ENCODE data around the gene RNF135.
"Not testable (repeated sequence)": the region's sequence is repeated elsewhere in the genome, so short reads cannot be mapped to it uniquely, and the experiment has no call there.

The RNF135 gene

DNA sequence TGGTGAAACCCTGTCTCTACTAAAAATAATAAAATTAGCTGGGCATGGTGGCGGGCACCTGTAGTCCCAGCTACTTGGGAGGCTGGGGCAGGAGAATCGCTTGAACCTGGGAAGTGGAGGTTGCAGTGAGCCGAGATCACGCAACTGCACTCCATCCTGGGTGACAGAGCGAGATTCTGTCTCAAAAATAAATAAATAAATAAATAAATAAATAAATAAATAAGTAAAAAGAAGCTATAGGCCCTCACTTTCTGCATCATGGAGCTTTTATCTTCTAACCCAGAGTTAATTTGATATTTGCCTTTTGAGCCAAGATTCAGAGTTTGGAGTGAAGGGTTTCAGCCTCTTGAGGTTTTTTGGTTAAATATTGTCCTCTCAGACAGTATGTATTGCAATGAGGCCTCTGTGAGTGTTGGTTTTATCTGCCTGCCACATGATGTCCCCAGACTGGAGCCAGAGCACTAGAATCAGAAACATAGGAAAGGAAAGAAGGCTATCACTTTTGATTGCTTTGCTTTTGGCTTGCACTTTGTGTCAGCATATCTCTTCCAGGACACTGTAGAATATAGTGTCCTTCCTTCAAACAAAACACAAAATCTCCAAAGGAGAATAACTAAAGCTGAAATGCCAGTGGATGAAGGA, 32.5 kb downstream of the RNF135 start:
- no peak for DNase-seq (ENCODE audit: low read depth)

DNA sequence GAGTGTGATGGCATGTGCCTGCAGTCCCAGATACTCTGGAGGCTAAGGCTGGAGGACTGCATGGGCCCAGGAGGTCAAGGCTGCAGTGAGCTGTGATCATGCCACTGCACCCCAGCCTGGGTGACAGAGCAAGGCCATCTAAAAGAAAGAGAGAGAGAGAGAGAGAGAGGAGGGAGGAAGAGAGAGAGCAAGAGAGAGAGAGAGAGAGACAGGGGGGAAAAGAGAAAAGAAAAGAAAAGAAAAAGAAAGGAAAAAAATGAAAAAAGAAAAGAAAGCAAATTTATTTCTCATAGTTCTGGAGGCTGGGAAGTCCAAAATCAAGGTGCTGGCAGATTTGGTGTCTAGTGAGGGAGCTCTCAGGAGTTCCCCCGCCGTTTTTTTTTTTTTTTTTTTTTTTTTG, 33.3 kb downstream of the RNF135 start:
- no peak for DNase-seq (ENCODE audit: low read depth)

DNA sequence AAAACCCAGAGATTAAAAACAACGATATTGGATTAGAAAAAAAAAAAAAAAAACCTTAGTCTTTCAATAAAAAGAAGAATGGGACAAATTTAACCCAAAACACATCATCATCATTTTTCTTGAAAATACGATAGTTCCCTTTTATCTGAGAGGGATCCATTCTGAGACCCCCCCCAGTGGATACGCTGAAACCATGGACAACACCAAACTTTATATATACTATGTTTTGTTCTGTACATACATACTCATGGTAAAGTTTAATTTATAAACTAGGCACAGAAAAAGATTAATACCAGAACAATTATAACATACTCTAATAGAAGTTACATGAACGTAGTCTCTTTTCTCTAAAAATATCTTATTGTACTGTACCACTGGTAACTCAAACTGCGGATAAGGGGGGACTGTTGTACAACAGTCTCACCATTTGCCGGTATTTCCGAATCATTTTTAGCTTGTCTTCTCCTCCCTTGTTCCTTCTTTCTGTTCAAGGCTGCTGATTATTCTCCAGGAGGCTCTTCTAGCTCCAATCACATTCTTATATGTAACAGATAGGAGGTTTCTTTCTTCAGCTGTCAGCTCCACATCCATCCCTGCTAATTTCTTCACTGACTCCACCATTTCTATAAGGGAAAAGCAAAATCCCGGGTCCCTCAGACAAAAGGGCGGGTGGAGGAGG, 37.0 kb downstream of the RNF135 start:
- DNase-seq (ENCODE audit: low read depth), result no peak

DNA sequence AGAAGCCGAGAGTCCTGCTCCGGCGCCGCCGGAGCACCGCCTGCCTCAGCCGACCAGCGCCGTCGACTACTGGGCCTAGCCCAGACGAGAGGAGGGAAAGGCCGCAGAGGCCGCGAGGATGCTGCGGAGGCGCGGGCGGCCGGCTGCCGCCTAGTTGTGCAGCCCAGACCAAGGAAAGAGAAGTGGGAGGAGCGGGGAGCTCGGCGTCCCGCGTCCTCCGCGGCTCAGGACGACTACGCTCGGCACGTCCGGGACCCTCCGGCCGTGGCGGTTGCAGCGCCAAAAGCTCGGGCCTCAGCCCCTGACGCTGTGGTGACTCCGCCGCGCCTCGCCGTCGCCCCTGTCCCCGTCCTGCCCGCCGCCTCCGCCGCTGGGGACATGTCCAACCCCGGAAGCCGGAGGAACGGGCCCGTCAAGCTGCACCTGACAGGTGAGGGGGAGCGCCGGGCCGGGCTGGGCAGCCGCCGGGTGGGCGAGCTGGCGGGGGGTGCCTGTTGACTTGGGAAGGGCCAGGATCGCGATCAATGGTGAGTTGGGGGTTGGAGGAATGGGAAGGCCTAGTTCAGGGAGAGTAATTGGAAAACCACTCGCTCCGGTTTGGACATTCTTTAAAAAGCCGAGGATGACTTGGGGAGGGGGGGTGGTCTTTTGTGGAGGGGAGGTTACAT, 37.7 kb downstream of the RNF135 start:
- peak; percentile 6 for DNase-seq (ENCODE audit: low read depth)

DNA sequence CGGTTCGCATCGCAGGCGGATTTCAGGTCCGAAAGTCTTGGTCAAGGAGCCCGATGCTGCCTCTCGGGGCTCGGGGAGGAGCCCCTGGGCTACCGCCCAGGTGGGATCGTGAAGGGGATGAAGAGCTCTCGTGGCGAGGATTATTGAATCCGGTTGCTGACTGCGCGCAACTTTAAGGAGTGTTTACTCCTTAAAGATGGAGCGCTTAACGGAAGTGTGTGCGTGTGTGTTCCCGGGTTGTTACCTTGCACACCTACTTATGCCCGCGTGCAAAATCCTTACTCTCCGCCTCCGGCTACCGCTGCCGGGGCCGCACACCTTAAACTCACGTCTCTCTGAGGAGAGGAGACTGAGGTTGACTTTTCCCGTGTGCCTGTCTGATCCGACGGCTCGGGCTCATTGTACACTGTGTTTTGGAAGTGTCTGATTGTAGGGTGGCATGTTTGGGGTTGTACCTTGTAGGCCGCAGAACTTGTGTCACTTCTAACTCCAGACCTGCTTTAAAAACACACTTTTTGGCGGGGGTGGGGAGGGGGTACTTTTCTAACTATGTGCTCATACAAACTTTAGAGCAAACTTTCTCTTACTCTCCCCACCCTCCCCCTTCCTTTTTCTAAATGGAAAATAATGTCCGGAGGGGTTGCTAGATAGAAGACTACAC, 38.3 kb downstream of the RNF135 start:
- DNase-seq (ENCODE audit: low read depth), result not testable (repeated sequence)

DNA sequence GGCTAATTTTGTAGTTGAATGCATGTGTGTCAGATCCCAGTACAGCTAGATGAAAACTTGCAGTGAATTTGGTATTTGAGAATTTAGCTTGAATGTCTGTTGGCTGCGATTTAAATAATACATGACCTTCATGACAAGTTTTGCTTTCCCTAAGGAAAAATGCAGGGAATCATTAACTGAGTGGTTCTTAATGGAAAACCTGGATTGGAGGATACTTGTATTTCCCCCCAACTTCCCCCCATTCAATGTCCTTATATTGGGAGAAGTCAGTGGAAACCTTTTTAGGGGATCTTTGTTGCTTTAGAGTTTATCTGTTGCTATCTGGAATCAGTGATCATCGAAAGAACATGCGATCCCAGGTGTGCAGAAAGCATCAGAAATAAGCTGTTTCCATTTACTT, 39.2 kb downstream of the RNF135 start:
- DNase-seq (ENCODE audit: low read depth), result not testable (repeated sequence)

DNA sequence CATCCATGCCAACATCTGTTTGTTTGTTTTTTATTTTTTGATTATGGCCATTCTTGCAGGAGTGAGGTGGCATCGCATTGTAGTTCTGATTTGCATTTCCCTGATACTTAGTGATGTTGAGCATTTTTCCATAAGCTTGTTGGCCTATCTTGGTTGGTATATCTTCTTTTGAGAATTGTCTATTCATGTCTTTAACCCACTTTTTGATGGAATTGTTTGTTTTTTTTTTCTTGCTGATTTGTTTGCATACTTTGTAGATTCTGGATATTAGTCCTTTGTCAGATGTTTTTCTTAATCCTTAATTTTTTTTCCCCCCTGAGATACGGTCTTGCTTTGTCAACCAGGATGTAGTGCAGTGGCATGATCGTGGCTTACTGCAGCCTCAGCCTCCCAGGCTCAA, 43.0 kb downstream of the RNF135 start:
- DNase-seq (ENCODE audit: low read depth), result no peak

DNA sequence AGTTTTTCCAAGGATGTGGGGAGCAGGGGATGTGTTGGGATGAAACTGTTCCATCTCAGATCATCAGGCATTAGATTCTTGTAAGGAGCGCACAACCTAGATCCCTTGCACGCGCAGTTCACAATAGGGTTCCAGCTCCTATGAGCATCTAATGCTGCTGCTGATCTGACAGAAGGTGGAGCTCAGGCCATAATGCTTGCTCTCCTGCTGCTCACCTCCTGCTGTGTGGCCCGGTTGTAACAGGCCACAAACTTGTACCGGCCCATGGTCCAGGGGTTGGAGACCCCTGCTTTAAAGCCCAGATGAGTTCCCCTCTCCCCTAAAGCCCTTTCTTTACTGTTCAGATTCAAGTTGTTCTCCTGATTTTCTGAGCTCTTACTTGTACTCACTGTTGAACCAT, 44.8 kb downstream of the RNF135 start:
- no peak for DNase-seq (ENCODE audit: low read depth)

DNA sequence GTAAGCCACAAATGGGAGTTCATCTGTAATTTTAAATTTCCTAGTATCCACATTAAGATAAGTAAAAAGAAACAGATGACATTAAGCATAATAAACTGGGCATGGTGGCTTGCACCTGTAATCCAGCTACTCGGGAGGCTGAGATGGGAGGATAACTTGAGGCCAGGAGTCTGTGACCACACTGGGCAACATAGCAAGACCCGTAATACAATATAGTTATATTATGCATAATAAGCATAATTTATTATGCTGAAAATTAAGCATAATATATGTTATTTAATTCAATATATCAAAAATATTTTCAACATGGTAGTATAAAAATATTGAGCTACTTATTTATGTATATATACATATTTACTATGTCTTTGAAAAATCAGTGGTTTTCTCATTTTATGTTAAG, 48.2 kb downstream of the RNF135 start:
- no peak for DNase-seq (ENCODE audit: low read depth)

DNA sequence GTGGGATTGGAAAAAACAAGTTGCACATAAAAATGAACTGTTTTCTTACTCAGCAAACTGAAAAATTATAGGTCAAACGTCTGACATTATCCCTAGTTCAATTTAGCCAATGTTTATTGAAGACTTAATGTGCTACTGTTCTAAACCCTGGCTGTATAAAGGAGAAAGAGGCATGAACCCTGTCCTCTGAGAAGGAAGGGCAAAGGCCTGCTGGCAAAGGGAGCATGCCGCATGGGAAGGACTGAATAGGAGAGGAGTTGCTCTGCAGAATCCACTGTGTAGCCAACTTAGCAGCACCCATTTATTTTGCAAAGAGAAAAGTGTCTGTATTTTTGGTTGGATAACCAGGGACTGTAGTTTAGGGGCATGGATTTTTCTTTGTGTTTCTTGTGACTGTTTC, 52.3 kb downstream of the RNF135 start:
- DNase-seq (ENCODE audit: low read depth), result not testable (repeated sequence)

DNA sequence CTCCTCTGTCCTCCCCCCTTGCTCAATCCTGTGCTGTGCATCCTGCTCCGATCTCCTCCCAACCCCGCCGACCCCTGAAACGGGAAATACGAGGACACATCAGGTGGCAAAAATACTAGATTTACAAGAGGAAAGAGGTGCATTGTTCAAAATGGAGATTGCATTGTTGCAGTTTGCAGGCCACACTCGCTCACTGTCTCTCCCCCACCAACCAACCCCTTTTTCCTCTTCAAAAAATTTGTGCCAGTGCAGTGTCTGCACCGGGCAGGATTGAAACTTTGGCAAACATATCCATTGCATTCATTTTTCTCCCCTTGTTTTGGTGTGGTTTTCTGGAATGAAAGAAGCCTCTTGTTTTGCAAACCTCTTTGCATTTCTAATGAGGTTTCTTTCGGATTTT, 61.0 kb downstream of the RNF135 start:
- DNase-seq (ENCODE audit: low read depth), result no peak

DNA sequence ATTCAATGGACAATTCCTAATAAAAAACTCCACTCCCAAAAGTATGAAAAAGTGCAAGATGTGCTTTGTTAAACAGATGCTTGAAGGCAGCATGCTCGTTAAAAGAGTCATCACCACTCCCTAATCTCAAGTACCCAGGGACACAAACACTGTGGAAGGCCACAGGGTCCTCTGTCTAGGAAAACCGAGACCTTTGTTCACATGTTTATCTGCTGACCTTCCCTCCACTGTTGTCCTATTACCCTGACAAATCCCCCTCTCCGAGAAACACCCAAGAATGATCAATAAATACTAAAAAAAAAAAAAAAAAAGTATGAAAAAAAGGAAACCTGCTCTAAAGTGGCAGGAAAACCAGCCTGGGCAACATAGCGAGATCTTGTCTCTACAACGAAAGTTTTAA, 64.8 kb downstream of the RNF135 start:
- DNase-seq (ENCODE audit: low read depth), result not testable (repeated sequence)

DNA sequence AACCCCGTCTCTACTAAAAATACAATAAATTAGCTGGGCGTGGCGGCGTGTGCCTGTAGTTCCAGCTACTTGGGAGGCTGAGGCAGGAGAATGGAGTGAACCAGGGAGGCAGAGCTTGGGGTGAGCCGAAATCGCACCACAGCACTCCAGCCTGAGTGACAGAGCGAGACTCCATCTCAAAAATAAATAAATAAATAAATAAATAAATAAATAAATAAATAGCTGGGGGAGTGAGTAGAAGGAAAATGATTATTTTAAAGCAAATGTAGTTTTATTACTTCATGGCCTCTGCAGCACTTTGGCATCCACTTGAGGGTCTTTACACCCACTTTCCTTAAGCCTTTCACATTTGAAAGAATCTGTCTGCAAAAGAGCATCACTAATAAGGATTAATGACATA, 70.0 kb downstream of the RNF135 start:
- not testable (repeated sequence) for DNase-seq (ENCODE audit: low read depth)

DNA sequence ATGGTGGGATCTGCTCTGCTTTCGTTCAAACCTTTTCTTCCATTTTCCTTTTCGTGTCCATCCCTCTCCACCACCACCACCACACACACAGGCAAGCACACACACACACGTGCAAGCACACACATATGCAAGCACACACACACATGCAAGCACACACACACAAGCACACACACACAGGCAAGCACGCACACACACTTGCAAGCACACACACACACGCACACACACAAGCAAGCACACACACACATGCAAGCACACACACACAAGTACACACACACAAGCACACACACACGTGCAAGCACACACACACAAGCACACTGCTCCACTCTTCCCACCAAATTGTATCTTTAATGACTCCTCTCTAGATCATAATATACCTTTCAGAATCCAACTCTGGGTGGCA, 71.5 kb downstream of the RNF135 start:
- not testable (repeated sequence) for DNase-seq (ENCODE audit: low read depth)

DNA sequence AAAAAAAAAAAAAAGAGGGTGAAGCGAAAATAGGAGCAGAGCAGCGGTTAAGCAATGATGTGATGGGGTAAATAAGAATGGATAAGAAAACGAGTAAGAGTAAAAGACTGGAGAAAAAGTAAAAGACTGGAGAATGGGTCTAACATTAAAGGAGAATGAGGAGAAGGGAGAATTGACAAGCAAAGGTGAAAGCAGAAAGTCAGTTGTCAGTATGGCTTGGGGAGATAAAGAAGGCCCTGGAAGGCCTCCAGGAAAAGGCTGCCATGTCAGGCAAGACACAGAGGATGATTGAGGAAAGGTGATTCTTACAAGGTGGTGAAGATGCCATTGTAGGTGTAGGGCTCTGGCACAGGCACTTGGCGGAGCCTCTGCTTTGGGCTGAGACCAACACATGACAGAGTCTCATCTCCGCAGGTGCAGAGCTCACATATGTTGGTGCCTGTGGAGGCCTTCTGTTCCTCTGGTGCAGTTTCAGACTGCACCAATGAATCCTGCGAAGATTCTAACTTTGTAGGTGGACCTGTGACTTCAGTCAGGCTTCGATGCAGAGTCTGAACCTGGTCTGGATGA, 76.1 kb downstream of the RNF135 start:
- not testable (repeated sequence) for DNase-seq (ENCODE audit: low read depth)

DNA sequence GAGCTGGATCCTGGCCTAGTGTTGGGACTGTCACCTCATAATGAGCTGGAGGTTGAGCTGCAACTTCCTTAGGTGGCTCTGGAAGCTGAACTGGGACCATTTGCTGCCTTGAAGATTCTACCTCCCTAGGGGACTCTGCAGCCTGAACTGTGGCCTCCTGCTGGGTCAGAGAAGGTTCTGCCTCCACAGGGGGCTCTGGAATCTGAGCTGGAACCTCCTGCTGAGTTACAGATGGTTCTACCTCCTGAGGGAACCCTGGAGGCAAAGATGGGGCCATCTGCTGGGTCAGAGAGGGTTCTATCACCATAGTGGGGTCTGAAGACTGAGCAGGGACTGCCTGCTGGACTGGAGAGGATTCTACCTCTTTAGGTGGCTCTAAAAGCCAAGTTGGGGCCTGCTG, 77.3 kb downstream of the RNF135 start:
- DNase-seq (ENCODE audit: low read depth), result no peak

DNA sequence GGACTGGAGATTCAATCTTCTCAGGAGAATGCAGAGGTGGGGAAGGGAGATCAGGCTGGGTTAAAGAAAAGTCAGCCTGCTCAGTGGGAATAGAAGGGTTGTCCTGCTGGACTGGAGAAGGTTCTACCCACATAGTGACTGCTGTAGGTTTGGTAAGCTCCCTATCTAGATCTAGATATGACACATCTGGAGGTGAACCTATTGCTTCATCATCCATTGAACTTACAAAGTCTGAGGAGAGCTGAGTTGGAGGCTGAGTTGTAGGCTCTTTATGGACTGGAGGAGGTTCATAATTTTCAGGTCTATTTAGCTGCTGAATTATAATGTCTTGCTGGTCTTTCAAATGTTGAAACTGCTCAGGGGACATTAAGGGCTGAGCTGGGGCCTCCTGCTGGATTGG, 77.9 kb downstream of the RNF135 start:
- no peak for DNase-seq (ENCODE audit: low read depth)

Measured in non-pigmented ciliary epithelial cell (primary cell).